HG03354 (cell line): ENCODE data around the gene DCLRE1A.
A peak's percentile ranks its signal among the peaks of the same experiment; 100 is the strongest.

Experiments
- ATAC-seq: cut with Tn5 transposase; IDR thresholded peaks from one replicate; pipeline ENCODE4 v1.9.1; 2021; ENCODE audit warnings: mild to moderate bottlenecking; ENCODE audit not compliant: unreplicated experiment, poor library complexity, severe bottlenecking

DCLRE1A gene

DNA sequence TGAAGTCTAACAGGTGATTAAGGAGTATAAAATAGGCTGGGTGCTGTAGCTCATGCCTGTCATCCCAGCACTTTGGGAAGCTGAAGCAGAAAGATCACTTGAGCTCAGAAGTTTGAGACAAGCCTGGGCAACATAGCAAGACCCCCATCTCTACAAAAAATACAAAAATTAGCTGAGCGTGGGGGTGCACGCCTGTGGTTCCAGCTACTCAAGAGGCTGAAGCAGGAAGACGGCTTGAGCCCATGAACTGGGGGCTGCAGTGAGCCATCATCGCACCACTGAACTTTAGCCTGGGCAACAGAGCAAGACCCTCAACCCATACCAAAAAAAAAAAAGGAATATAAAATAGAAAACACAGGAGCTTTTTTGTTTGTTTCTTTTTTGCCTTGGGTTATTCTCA lies 47.4 kb downstream of the DCLRE1A start:
- ATAC-seq: no peak

DNA sequence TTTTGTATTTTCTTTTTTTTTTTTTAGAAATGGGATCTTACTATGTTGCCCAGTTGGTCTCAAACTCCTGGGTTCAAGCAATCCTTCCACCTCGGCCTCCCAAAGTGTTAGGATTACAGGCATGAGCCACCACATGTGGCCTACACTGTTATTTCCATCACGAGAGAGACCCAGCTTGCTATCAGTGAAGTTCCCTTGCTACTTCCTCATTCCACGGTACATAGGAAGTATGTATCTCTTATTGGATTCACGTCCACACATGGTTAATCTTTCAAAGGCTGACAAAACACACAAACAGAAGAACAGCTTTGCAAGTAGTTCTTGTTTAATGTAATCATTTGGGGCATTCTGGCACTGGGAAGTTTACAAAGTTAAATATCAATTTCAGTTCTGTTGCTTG lies 50.9 kb downstream of the DCLRE1A start:
- no peak for ATAC-seq

DNA sequence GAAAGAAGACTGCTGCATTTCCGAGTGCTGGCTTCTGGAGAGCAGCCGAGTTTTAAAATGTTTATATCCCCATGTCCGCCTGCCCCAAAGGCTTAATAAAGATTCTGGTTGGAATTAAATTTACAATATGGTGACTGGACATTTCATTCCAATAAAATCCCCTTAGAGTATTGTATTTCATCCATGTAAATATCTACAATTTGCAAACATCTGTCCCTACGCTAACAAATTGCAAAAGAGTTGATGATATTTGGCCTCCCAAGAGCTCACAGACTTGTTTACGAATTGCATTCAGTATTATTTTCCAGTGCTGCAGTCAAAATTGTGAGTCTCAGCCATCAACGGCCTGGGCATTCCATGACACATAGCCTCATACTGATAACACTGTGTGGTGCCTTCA lies 52.3 kb downstream of the DCLRE1A start:
- ATAC-seq: no peak

GRCh38 chr10:113791691-113792090 lies 62.2 kb downstream of the DCLRE1A start:
- ATAC-seq: no peak

- ATAC-seq: peak; percentile 83
These were observed 65.2 kb downstream of the DCLRE1A start for GRCh38 chr10:113788604-113789083.
